OCI-LY7 (cell line): ENCODE data around the gene PALLD. TPM values are rescaled to one million over a fixed set of nuclear protein-coding genes. Genes with fewer than 3 reads are reported as not detected.

Experiments used
- BruUV-seq: library from RNA; stranded (reverse); fragments of 400-500 nt; replicated peaks from 2 replicates; lab custom pipeline; 2021; lab: Mats Ljungman, UMichigan
- CTCF ChIA-PET: fragments of 300-600 bp; sonication (Branson Sonifier 250); formaldehyde crosslinking; loops from one replicate; lab custom pipeline; 2022; ENCODE audit warnings: antibody characterized with exemption; ENCODE audit not compliant: unreplicated experiment; lab: Charles Lee
- POLR2A ChIA-PET: fragments of 300-600 bp; sonication (Branson Sonifier 250); formaldehyde crosslinking; loops from one replicate; lab custom pipeline; 2022; ENCODE audit warnings: antibody characterized with exemption; lab: Charles Lee
- DNase-seq: peaks from one replicate; pipeline ENCODE4 v3.0.0-alpha.2; 2015; ENCODE audit warnings: low spot score
- H2AFZ ChIP-seq: fragments of 200-600 bp; sonication (generic), shearing (Covaris generic); 2 replicates; pipeline ENCODE4 v1.6.1; 2014; ENCODE audit warnings: mild to moderate bottlenecking, antibody characterized with exemption, low read length, moderate library complexity
- H3K27ac ChIP-seq: fragments of 200-600 bp; sonication (generic); 2 replicates; pipeline ENCODE4 v1.5.1; 2014; ENCODE audit warnings: mixed run types, low read depth, mild to moderate bottlenecking, moderate library complexity, low read length, inconsistent platforms; ENCODE audit not compliant: poor library complexity, severe bottlenecking
- H3K36me3 ChIP-seq: fragments of 200-600 bp; sonication (generic); 2 replicates; pipeline ENCODE4 v1.6.1; 2014; ENCODE audit warnings: mild to moderate bottlenecking, antibody characterized with exemption, low read length, moderate library complexity, mixed read lengths; ENCODE audit not compliant: insufficient read depth
- H3K4me1 ChIP-seq: fragments of 200-600 bp; sonication (generic); 2 replicates; pipeline ENCODE4 v1.5.1; 2014; ENCODE audit warnings: mild to moderate bottlenecking, low read length; ENCODE audit not compliant: insufficient read depth, poor library complexity, severe bottlenecking
- H3K4me2 ChIP-seq: fragments of 200-600 bp; sonication (generic); 2 replicates; pipeline ENCODE4 v1.6.1; 2014; ENCODE audit warnings: mild to moderate bottlenecking, low read length
- H3K4me3 ChIP-seq: fragments of 200-600 bp; sonication (generic); 2 replicates; pipeline ENCODE4 v1.5.1; 2014; ENCODE audit warnings: mild to moderate bottlenecking, low read depth, low read length; ENCODE audit not compliant: poor library complexity, severe bottlenecking
- H3K79me2 ChIP-seq: fragments of 200-600 bp; sonication (generic); 2 replicates; pipeline ENCODE4 v1.6.1; 2016; ENCODE audit warnings: low read depth, mild to moderate bottlenecking, low read length, moderate library complexity, mixed read lengths; ENCODE audit not compliant: insufficient read depth
- H3K9me2 ChIP-seq: fragments of 200-600 bp; sonication (generic); 2 replicates; pipeline ENCODE4 v1.6.1; 2016; ENCODE audit warnings: mild to moderate bottlenecking, low read length, mixed read lengths; ENCODE audit not compliant: insufficient read depth
- H3K9me3 ChIP-seq: fragments of 200-600 bp; sonication (generic); 2 replicates; pipeline ENCODE4 v1.6.1; 2014; ENCODE audit warnings: mild to moderate bottlenecking, mixed run types, low read length, mixed read lengths
- H4K20me1 ChIP-seq: fragments of 200-600 bp; sonication (generic); 2 replicates; pipeline ENCODE4 v1.6.1; 2014; ENCODE audit warnings: mild to moderate bottlenecking, antibody characterized with exemption, low read length, moderate library complexity, mixed read lengths; ENCODE audit not compliant: insufficient read depth
- EZH2phosphoT487 ChIP-seq: fragments of 200-600 bp; sonication (generic); IDR thresholded peaks from 2 replicates; pipeline ENCODE4 v1.6.1; 2018; ENCODE audit warnings: low read depth, borderline replicate concordance, mild to moderate bottlenecking, mixed run types, antibody characterized with exemption, low read length, moderate library complexity, mixed read lengths
- intact Hi-C: fragments of 100-400 bp; cut with micrococcal nuclease; formaldehyde crosslinking; loops from one replicate; pipeline ENCODE4 v1.10.0; 2022; ENCODE audit not compliant: unreplicated experiment
- total RNA-seq, 2 experiments: library from RNA; depleted of rRNA in 1 of 2; stranded (reverse); fragments of >200 nt in 1 of 2; shearing (Covaris generic) in 1 of 2; gene quantifications; 2 replicates each; pipeline ENCODE4 v1.2.3, GENCODE V29; 2014 to 2022
- TF ChIP-seq, protein P1 (sequence below): fragments of 200-600 bp; sonication (generic); conservative IDR thresholded peaks from 2 replicates; pipeline ENCODE4 v1.5.1; 2014; ENCODE audit warnings: mild to moderate bottlenecking, antibody characterized with exemption, low read length, moderate library complexity, mixed read lengths

Gene PALLD
- total RNA-seq, 2 experiments from 2014 or later, result 0.73 to 2.8 TPM

DNA sequence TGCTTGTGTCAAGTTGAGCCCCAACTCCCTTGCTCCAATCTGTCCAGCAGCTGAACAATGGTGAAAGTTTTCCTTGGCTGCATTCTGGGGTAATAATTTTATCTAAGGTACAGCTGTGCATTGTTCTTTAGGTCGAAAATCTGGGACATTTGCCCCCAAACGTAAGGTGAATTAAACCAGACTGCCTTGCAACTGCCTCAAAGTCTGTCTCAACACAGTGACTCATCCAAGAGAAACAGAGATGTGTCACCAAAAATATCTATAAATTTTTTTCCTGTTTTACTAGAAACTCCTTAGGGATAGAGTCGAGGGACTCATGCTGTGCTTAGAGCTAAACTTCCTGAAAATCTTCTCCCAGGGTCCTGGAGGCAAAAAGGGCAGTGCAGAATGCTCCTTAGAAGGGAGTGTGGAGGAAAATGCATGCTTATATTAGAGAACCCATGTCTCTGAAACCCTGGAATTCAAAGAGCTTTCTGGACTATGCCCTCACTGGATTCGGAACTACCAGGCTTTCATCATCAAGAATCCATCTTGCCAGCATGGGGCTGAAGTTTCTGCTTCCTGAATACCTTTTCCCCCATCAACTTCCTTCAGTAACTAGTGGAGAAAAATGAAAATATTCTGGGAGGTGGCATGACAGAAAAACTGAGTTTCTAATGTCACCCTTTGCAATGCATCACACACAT is 115.7 kb downstream of the PALLD start:
- BruUV-seq, result no TSS peak

DNA sequence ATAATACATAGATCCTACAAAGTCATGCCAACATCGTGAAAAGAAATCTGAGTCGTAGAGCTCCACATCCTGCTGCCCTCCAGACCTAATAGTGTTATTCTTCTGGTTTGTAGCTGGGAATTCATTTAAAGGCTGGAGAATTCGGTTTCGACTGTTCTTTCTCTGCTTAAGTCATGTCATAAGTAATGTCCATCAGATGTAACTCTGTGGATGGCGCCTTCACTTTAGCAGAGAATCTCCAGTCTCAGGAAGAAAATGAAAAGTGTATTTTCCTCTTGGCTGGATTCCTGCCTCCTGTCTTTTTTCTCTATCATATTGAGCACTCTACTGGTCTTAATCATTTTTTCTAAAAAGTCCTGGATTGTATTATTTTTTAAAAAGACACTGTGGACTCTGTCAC is 117.0 kb downstream of the PALLD start:
- H3K36me3 ChIP-seq, result no peaks in the 10 kb centered on the region
- no peaks in the 10 kb centered on the region for H3K9me2 ChIP-seq
- no peak overlapping the region for H3K4me2 ChIP-seq
- ChIA-PET CTCF (no interaction called here), POLR2A (interaction anchor here (1.0 kb wide), 1 partner anchor 13 kb away, joined by 3 read pairs; no protein-coding TSS in a partner anchor)
- TF ChIP-seq, protein P1, sequence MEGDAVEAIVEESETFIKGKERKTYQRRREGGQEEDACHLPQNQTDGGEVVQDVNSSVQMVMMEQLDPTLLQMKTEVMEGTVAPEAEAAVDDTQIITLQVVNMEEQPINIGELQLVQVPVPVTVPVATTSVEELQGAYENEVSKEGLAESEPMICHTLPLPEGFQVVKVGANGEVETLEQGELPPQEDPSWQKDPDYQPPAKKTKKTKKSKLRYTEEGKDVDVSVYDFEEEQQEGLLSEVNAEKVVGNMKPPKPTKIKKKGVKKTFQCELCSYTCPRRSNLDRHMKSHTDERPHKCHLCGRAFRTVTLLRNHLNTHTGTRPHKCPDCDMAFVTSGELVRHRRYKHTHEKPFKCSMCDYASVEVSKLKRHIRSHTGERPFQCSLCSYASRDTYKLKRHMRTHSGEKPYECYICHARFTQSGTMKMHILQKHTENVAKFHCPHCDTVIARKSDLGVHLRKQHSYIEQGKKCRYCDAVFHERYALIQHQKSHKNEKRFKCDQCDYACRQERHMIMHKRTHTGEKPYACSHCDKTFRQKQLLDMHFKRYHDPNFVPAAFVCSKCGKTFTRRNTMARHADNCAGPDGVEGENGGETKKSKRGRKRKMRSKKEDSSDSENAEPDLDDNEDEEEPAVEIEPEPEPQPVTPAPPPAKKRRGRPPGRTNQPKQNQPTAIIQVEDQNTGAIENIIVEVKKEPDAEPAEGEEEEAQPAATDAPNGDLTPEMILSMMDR, result no peak
- no peak for TF ChIP-seq EZH2phosphoT487
- H3K27ac ChIP-seq, result no peak overlapping the region
- H2AFZ ChIP-seq, result no peak overlapping the region
- intact Hi-C loops, result no loop called here
- H3K79me2 ChIP-seq, result no peaks in the 10 kb centered on the region
- no TSS peak for BruUV-seq
- no peaks in the 10 kb centered on the region for H3K9me3 ChIP-seq
- no peak for DNase-seq
- no peaks in the 10 kb centered on the region for H4K20me1 ChIP-seq
- H3K4me1 ChIP-seq, result no peaks in the 10 kb centered on the region
- H3K4me3 ChIP-seq, result no peak overlapping the region

More for the DNA sequence above, 115.7 kb downstream of the PALLD start:
- H3K9me3 ChIP-seq, result no peaks in the 10 kb centered on the region
- H2AFZ ChIP-seq, result no peak overlapping the region
- H3K4me3 ChIP-seq, result no peak overlapping the region
- no peak overlapping the region for H3K27ac ChIP-seq
- no peaks in the 10 kb centered on the region for H3K79me2 ChIP-seq
- no peak for TF ChIP-seq EZH2phosphoT487
- TF ChIP-seq, protein P1, result no peak
- no peak for DNase-seq
- H3K9me2 ChIP-seq, result no peaks in the 10 kb centered on the region
- POLR2A ChIA-PET, result no interaction called here
- H3K4me1 ChIP-seq, result no peaks in the 10 kb centered on the region
- H4K20me1 ChIP-seq, result no peaks in the 10 kb centered on the region
- no peak overlapping the region for H3K4me2 ChIP-seq
- no peaks in the 10 kb centered on the region for H3K36me3 ChIP-seq
- CTCF ChIA-PET, result no interaction called here
- intact Hi-C loops, result no loop called here
